ENCODE results near the gene CEP295NL.
"Not testable (repeated sequence)": the region's sequence is repeated elsewhere in the genome, so short reads cannot be mapped to it uniquely, and the experiment has no call there.

CEP295NL gene

DNA sequence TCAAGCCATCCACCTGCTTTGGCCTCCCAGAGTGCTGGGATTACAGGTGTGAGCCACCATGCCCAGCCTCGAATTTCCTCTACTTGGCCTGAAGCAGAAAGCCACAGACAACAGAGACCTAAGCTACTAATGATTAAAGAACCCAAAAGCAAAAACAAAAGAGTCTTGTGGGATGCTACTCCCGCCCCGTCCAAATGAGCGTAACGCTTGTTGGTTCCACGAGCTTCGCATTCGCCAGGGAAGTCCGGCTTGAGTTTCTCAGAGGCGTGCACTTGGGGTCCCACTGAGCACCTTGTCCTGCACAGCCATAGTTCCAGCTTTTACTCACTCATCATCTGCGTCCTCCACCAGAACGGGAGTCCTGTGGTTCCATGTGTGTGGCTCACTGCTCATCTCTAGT lies 16.0 kb downstream of the CEP295NL start:
- no peak for DNase-seq (ENCODE audit: low spot score)

DNA sequence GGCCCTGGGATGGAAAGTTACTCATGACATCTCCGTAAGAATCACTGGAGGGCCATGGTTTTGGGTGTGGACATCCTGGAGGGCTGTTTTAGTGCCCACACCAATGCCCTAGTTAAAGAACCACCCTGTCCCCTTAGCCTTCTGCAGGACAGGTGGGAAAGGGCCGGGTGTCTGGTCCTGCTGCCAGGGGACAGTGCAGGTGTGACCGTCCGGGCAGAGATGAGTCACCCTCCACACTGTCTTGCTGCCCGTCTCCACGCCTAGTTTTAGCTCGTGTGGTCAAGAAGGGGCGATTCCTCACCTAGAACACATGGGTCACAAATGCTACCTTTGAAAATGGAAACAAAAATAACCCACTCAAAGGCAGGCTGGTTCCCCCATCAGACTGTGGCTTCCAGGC lies 17.0 kb downstream of the CEP295NL start:
- no peak for DNase-seq (ENCODE audit: low spot score)

DNA sequence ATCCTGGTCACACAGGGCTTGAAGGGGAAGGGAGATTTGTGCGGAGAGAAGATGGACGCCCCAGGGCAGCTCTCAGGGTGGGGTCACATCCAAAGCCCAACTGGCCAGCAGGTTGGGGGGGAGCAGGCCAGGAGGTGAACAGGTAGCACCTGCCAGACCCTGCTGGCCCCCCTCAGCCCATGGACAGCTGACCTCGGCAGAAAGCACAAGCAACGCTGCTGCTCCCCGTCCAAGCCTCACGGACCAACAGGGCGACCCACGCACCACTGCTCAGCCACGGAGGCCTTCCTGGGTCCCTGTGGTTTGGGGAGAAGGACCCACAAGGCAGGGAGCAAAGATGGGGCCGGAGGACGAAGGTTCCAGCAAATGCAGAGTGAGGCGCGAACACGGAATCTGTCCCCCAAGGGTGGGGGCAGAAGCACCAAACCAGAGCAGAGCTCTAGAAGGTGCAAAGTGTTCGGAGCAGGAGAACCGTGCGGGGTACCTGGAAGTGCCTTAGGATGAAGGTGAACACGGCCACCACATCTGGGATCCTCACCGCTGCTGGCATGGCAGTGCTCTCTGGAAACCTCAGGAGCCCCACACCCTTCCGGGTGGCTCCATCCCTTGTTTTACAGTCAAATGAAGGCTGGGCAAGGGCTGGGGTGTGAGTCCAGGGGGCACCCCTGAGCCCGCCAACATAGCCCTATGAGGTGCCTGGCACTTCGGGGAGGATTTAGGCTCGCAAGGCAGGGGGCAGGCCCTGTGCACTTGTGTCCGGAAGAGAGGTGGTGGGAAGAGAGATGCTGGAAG lies 17.9 kb downstream of the CEP295NL start:
- no peak for DNase-seq (ENCODE audit: low spot score)

DNA sequence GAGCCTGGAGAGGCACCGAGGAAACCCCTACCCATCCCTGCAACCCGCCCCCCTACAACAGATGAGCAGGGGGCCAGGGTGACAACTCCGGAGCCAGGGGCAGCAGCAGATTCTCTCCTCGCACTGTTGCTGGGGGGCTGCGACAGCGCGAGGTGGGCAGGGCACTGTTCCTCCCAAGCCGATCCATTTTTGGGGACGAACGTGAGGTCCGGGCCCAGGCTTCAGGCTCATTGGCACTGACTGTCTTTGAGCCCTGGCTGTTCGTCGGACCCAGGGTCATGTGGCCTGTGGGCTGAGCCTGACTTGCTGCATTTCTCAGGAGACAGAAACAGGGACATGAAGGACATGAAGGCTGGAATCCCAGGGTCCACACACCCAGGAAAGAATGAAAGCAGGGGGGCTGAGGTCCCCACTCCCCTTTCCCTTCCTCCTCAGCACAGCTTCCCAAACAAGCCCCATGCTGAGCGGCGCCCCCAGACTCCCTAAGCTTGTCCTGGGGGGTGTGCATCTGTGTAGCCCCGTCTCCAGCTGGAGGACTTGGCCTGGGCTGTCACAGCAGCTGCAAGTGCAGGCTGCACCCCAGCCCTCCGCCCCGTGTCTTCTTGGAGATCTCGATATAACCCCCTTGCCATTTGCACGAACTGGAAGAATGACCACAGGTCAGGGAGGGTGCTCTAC lies 18.7 kb downstream of the CEP295NL start:
- DNase-seq (ENCODE audit: low spot score): no peak

DNA sequence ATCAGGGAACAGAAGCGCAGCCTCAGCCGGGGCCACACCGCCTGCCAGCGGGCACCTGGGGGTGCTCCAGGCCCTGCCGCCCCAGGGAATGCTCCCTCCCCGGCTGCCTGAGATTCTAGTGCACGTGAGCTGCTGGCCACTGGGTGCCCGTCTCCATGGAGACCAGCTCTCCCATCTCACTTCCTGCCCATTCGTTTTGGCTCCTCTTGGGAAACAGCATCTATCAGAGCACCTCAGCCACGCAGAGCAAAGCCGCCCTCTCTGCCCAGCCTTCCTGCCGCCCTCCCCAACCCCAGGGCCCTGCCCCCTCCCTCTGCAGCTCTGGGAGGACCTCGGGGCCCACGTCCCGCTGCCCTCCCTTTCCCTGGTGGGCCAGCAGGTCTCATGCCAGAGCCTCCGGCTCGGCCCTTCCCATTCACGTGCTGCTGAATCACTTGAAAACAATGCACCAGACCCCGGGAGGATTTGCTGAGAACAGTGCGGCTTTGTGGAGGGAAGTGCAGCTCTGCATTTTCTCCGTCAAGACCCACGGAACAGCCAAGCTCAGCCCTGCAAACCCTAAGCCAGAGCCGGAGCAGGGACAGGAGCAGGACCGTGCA lies 19.4 kb downstream of the CEP295NL start:
- peak; percentile 47 for DNase-seq (ENCODE audit: low spot score)

DNA sequence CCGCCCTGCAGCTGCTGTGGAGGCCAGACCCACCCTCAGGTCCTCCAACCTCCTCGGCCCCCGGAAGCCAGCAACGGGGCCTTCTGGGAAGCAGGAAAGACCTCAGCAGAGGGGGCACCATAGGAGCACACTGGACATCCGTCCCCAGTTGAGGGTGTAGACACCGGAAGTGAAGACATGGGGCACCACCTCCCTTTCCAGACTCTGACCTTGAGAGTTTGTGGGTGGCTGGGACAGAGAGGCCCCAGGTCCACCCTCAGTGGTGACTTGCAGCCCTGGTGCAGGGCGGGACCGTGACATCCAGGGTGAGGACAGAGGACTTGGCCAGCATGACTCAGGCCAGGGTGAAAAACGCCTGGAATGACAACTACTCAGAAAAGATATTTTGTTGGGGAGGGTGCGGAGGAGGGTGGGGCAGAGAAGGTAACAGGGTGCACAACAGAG lies 19.9 kb downstream of the CEP295NL start:
- no peak for DNase-seq (ENCODE audit: low spot score)

DNA sequence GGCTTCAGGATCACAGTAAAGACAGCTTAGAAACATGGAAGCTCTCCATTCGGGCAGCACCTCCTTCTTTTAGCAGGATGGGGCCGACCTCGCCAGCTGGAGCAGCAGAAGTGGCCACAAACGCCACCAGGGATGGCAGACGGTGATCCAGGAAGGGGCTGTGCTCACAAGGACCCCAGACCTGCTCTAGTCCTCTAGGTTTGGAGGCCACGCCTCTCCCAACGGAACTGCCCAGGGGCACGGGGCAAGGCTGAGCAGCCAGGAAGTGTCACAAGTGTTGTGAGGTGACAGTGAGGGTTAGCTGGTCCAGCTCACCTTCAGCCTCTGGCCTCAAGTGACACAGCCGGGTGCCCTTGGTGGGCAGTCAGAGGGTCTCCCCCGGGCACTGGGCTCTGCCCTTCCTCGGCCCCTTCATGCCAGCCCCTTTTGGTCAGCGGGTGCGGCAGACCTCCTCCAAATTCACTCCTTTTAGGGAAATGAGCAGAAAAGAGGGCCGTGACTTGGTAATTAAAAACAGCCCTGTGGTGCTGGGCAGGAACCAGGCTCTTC lies 20.4 kb downstream of the CEP295NL start:
- DNase-seq (ENCODE audit: low spot score): no peak

DNA sequence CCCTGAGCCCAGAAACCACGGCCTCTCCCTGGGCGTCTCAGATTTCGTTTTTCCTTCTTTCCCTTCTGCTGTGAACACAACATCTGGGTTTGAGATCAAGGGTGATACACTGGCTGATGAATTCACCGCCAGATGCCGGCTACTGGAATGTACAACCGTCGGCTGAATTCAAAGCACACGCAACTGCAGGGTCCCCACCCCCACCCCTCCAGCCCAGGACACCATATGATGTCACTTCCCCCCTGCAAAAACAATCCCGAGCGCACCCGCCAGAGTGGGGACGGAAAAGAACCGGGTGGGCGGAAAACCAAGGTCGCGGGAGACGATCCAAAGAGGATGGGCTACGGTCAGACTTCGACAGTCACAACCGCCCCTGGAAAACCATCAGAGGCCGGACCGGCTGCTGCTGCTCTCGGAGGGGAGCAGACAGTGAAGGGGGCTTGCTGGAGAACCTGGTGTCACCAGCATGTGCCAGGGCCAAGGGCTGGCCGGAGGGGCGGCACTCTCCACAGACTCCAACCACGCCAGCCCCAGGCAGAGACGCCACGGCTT lies 23.3 kb downstream of the CEP295NL start:
- DNase-seq (ENCODE audit: low spot score): no peak

DNA sequence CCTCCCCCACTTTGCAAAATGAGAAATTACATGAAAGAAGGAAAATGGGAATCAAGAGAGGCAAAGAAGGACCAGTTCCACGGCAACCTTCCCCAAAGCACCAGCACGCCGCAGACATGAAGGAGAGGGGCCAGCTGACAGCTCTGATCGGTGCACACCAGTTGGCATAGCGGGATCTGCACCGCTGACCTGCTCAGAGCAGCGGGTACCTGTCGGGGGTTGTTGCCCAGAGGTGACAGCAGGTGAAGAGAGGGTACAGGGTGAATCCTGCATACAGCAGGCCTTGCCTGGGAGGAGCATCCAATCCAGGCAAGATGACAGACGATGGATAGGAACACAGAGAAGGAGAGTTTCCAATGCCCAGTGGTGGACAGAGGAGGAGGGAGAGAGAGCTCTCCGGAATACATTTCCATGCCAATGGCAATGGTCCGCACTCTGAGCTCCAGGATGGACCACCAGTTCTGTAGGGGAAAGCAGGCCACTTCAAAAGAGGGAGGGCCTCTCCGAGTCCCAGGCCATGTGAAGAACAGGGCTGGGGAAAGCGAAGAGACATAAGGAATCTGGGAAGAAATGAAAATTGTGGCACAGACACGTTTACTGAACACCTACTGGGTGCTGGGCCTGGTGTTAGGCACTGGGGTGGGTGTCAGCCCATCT lies 24.0 kb downstream of the CEP295NL start:
- no peak for DNase-seq (ENCODE audit: low spot score)

DNA sequence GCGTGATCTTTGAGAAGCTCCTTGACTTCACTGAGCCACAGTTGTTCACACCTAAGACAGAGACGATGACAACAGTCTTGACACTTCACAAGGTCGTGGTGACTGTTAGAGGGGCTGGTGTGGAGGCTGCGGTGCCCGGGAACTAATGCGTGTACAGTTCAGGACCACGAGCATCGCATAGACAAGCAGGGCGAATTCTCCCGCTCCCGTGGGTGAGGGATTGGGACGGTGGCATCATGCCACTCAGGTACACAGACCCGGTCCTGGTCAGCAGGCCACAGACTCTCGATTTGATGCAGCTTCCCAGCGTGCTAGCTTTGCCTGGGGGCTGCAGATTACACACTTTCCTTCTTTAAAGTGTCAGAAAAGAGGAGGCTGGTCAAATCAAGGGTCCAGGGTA lies 24.7 kb downstream of the CEP295NL start:
- DNase-seq (ENCODE audit: low spot score): no peak

DNA sequence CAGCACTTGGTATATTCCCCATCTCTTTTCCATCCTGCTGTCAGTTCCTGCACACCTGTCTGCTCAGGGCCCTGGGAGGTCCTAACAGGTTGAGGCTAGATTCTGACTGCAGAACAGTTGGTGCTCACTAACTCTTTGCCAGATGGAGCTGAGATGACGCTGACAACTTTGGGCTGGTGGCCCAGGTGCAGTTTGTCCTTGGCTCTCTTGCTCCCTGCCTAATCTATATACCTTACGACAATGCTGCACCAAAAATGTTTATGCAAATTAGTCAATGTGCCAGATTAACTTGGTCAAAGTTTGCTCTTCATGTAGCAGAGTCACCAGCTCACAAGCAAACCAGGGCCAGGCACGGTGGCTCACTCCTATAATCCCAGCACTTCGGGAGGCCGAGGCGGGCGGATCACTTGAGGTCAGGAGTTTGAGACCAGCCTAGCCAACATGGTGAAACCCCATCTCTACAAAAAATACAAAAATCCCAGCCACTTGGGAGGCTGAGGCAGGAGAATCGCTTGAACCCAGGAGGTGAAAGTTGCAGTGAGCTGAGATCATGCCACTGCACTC lies 26.0 kb downstream of the CEP295NL start:
- not testable (repeated sequence) for DNase-seq (ENCODE audit: low spot score)

DNA sequence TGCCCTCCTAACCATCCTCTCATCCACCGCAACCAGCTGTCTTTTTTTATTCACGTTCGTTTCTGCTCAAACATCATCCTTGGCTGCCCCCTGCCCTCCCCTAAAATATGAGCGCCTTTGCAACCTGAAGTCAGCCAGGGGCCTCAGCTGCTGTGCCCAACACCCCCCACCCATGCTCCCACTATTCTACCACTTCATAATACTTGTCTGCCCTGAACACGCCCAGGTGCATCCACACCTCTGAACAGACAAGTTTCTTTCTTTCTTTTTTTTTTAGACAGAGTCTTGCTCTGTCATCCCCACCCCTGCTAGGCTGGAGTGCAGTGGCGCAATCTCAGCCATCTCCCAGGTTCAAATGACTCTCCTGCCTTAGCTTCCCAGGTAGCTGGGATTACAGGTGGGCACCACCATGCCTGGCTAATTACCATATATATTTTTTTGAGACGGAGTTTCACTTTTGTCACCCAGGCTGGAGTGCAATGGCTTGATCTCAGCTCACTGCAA lies 26.9 kb downstream of the CEP295NL start:
- DNase-seq (ENCODE audit: low spot score): no peak

DNA sequence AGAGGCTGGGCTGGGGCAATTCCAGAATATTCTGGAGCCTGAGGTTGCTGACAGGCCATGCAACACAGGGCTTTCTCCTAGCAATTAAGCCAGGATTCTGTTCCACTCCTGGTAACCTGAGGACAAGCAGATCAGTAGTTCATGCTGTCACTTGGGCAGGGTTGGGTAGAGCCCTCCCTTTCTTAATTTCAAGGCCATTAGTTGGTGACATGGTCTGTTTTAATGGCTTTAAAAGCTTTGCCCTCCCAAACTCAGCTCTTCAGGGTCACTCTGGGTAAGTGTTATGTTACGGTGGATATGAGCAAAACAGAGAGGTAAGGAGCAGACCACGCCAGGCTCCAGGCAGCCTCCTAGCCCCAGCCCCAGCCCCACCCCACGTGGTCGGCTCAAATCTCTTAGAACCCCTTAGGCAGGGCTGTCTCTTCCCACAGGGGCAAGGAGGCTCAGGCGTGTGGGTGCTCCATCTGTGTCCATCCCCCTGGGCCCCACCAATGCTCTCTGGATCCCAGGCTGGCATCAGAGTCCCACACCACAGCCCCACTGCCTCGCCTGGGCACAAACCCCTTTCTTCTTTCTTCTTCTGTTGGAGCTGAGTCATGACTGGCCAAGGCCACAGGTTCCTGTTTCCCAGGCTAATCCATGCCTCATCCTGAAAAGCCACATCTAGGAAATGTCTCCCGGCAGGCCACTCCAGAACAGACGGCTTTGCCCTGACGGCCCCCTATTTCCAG lies 27.5 kb downstream of the CEP295NL start:
- no peak for DNase-seq (ENCODE audit: low spot score)

DNA sequence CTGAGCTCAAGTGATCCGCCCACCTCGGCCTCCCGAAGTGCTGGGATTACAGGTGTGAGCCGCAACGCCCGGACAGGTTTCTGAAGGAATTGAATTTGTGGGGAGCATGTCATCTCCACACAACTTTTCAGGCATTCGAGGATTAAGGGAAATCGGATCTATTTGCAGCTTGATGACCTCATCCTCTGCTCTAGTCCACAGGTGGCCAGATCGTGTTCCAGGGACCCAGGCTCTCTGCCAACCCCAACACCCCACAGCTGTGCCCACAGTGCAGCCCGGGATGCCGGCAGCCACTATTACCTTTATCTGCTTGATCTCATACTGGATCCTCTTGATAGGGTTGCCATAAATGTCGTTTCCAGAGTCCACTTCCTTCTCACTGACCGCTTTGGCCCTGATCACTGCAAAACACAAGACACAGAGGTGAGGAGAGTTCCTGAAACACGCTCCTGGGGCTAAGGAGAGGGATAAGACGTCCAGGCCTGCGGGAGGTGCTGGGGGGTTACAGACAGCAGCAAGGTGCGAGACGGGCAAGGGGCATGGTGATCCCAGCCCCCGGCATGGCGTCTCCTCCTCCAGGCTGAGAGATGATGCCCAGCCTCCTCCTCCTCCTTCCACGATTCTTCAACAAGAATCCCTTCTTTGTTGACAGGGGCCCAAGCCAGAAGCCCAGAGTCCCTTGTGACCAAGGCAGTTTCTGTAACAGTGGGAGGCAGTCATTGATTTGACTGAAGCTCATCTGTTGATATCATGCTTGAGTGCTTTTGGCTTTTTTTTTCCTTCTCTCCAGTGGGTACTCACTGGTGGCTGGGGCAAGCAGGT lies 29.3 kb downstream of the CEP295NL start:
- no peak for DNase-seq (ENCODE audit: low spot score)

DNA sequence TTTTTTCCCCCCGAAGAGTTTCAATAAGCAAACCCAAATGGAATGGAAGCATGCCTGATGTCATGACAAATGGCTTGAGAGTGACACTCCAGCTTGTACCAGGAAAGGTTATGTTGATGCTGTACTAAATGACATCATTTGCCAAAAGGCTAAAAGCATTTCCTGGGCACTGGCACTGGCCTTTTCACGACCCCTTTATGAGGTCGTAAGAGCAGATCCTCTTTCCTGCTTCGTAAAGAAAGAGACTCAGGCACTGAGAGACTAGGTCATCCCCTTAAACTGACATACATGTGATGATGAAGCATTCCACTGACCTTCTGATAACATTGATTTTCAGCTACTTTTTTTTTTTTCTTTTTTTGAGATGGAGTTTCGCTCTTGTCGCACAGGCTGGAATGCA lies 30.5 kb downstream of the CEP295NL start:
- DNase-seq (ENCODE audit: low spot score): no peak

DNA sequence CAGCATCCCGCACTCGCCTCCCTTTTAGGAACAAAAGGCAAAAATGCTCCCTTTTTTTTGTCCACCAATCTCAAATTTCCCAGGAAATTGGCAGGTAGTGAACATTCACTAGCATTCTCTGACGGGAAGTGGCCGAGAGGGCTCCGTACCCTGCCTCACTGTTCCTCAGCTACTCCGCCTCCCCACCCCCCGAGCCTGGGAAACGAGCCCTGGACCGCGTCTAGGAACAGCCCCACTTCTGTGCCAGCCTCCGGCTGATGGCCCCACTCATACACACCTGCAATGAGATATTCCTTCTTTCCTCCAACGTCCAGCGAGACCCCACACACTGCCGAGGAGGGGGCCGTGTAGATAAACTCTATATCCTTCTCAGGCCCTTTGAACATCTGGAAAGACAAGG lies 32.4 kb downstream of the CEP295NL start:
- no peak for DNase-seq (ENCODE audit: low spot score)

DNA sequence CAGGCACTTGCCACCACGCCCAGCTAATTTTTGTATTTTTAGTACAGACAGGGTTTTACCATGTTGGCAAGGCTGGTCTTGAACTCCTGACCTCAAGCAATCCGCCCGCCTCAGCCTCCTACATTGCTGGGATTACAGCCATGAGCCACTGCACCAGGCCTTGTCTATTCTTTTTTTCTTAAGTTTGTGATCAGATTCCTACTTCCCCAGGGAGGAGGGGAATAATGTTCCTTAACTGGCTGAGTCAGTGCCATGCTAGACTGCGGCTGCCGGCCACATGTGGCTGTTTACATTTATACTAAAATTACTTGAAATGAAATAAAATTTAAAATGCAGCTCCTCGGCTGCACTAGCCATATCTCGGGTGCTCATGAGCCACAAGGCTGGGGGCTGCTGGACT lies 34.6 kb downstream of the CEP295NL start:
- no peak for DNase-seq (ENCODE audit: low spot score)

DNA sequence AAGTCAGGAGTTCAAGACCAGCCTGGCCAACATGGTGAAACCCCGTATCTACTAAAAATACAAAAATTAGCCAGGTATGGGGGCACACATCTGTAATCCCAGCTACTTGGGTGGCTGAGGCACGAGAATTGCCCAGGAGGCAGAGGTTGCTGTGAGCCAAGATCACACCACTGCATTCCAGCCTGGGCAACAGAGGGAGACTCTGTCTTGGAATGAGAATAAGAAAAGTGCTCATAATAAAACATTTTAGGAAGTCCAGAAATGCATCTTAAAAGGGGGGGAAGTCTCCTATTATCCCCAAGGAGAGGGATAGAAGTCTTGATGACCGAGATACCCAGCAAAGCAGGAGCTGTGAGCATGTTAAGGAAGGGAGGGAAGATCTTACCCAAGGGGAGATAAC lies 36.0 kb downstream of the CEP295NL start:
- DNase-seq (ENCODE audit: low spot score): not testable (repeated sequence)

DNA sequence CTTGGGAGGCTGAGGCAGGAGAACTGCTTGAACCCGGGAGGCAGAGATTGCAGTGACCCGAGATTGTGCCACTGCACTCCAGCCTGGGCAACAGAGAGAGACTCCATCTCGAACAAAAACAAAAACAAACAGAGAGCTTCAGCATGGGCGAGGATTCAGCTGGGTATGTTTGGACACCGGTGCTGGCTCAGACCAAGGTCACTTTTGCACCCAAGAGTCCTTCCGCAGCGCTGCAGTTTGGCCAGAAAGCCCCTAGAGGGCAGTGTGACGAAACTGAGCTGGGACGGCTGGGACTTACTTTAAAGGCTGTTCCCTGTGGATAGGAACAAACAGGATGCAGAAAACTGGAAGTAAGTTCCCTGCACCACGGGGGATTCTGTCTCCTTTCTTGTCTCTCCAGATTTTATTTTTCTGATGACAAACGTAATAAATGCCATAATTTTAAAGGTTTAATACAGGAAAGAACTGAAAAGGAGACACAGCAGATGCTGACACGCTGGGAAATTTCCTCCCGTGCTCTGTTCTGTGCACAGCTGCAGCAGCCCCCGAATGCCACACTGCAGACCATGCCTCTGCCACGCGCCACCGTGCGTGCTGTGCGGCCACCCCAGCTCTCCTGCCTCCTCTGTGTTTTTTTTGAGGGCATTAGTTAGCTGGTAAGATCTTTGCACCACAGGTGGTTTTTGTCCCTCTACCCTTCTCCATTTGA lies 37.2 kb downstream of the CEP295NL start:
- DNase-seq (ENCODE audit: low spot score): peak; percentile 85
